Ishikawa (cell line): ENCODE results near the gene ST8SIA2.

Experiments
- CREB1 ChIP-seq: IDR thresholded peaks from 2 replicates; pipeline ENCODE4 v1.6.1; 2012; ENCODE audit warnings: low read depth
- EGR1 ChIP-seq: IDR thresholded peaks from 2 replicates; pipeline ENCODE4 v1.6.1; 2012
- FOXM1 ChIP-seq: IDR thresholded peaks from 2 replicates; pipeline ENCODE4 v1.6.1; 2012; ENCODE audit warnings: low read depth, borderline replicate concordance
- MAX ChIP-seq: IDR thresholded peaks from 2 replicates; pipeline ENCODE4 v1.6.1; 2012
- REST ChIP-seq: IDR thresholded peaks from 2 replicates; pipeline ENCODE4 v1.6.1; 2012; ENCODE audit warnings: low read depth, mild to moderate bottlenecking
- TAF1 ChIP-seq: IDR thresholded peaks from 2 replicates; pipeline ENCODE4 v1.6.1; 2012; ENCODE audit warnings: low read depth, mild to moderate bottlenecking
- ZBTB7A ChIP-seq: IDR thresholded peaks from 2 replicates; pipeline ENCODE4 v1.6.1; 2012; ENCODE audit warnings: low read depth

- TF ChIP-seq TAF1 = no peak
- TF ChIP-seq EGR1 = no peak
- no peak for TF ChIP-seq CREB1
- TF ChIP-seq FOXM1 = no peak
- no peak for TF ChIP-seq MAX
- no peak for TF ChIP-seq REST
- no peak for TF ChIP-seq ZBTB7A
Measured at GRCh38 chr15:92376109-92376508, 17.6 kb upstream of the ST8SIA2 start.
